Rectal smooth muscle tissue (tissue), 1 donor: ENCODE data around the gene C3orf38.
"Not testable (repeated sequence)": the region's sequence is repeated elsewhere in the genome, so short reads cannot be mapped to it uniquely, and the experiment has no call there.

Experiments
- H3K27ac ChIP-seq: one replicate; pipeline ENCODE4 v1.7.0; 2013; ENCODE audit warnings: low read depth, low read length, inconsistent platforms
- H3K27me3 ChIP-seq: one replicate; pipeline ENCODE4 v1.7.0; 2013; ENCODE audit warnings: low read length; ENCODE audit not compliant: control insufficient read depth, insufficient read depth
- H3K36me3 ChIP-seq: one replicate; pipeline ENCODE4 v1.7.0; 2013; ENCODE audit warnings: low read length; ENCODE audit not compliant: control insufficient read depth, insufficient read depth
- H3K4me1 ChIP-seq: one replicate; pipeline ENCODE4 v1.7.0; 2013; ENCODE audit warnings: low read length; ENCODE audit not compliant: control insufficient read depth, insufficient read depth
- H3K4me3 ChIP-seq: one replicate; pipeline ENCODE4 v1.7.0; 2013; ENCODE audit warnings: low read length
- H3K9ac ChIP-seq: one replicate; pipeline ENCODE4 v1.7.0; 2013; ENCODE audit warnings: low read length

C3orf38 gene

GRCh38 chr3:88149509-88150362 is at the start of gene C3orf38:
Gene C3orf38 (plus strand): TSS chr3:88149959. CDS start chr3:88150053, 94 bp downstream.
- Histone ChIP-seq H3K27me3 (no peaks in the 10 kb centered on the region), H3K4me1 (peaks cover 10% of the 10 kb centered on the region), H3K4me3 (peak within 1 kb of the TSS; percentile 92), H3K36me3 (no peaks in the 10 kb centered on the region), H3K27ac (peak within 1 kb of the TSS; percentile 88), H3K9ac (peak within 1 kb of the TSS; percentile 58)

- Histone ChIP-seq H3K4me1 (peaks cover 4% of the 10 kb centered on the region), H3K4me3 (no peak overlapping the region), H3K9ac (no peak overlapping the region), H3K36me3 (no peaks in the 10 kb centered on the region), H3K27ac (no peak overlapping the region), H3K27me3 (no peaks in the 10 kb centered on the region)
These were observed 48.6 kb upstream of the C3orf38 start for GRCh38 chr3:88101142-88101541.

GRCh38 chr3:88105325-88105724 is 44.4 kb upstream of the C3orf38 start:
- no peak overlapping the region for H3K9ac ChIP-seq
- peaks cover 4% of the 10 kb centered on the region for H3K4me1 ChIP-seq
- H3K27ac ChIP-seq: no peak overlapping the region
- no peak overlapping the region for H3K4me3 ChIP-seq
- H3K27me3 ChIP-seq: no peaks in the 10 kb centered on the region
- no peaks in the 10 kb centered on the region for H3K36me3 ChIP-seq

GRCh38 chr3:88112289-88112688 is 37.5 kb upstream of the C3orf38 start:
- H3K4me3 ChIP-seq: no peak overlapping the region
- H3K9ac ChIP-seq: no peak overlapping the region

GRCh38 chr3:88113311-88114162 is 36.2 kb upstream of the C3orf38 start:
- Histone ChIP-seq H3K27ac (no peak overlapping the region), H3K4me3 (no peak overlapping the region)

More at GRCh38 chr3:88112289-88112688, 37.5 kb upstream of the C3orf38 start:
- Histone ChIP-seq H3K36me3 (no peaks in the 10 kb centered on the region), H3K27me3 (no peaks in the 10 kb centered on the region), H3K27ac (no peak overlapping the region), H3K4me1 (no peaks in the 10 kb centered on the region)

GRCh38 chr3:88114878-88115549 is 34.7 kb upstream of the C3orf38 start:
- Histone ChIP-seq H3K9ac (no peak overlapping the region), H3K27me3 (no peaks in the 10 kb centered on the region), H3K27ac (no peak overlapping the region), H3K4me3 (no peak overlapping the region), H3K4me1 (no peaks in the 10 kb centered on the region), H3K36me3 (no peaks in the 10 kb centered on the region)

More at GRCh38 chr3:88113311-88114162, 36.2 kb upstream of the C3orf38 start:
- Histone ChIP-seq H3K27me3 (no peaks in the 10 kb centered on the region), H3K9ac (no peak overlapping the region), H3K36me3 (no peaks in the 10 kb centered on the region), H3K4me1 (no peaks in the 10 kb centered on the region)

GRCh38 chr3:88117683-88118082 is 32.1 kb upstream of the C3orf38 start:
- Histone ChIP-seq H3K4me1 (no peaks in the 10 kb centered on the region), H3K27me3 (no peaks in the 10 kb centered on the region), H3K9ac (no peak overlapping the region), H3K4me3 (no peak overlapping the region), H3K36me3 (no peaks in the 10 kb centered on the region), H3K27ac (no peak overlapping the region)

- not testable (repeated sequence) for H3K27me3 ChIP-seq, H3K9ac ChIP-seq, H3K36me3 ChIP-seq, H3K27ac ChIP-seq, H3K4me3 ChIP-seq, H3K4me1 ChIP-seq
These were observed 31.2 kb upstream of the C3orf38 start for GRCh38 chr3:88118603-88119002.

GRCh38 chr3:88123526-88123925 is 26.2 kb upstream of the C3orf38 start:
- no peak overlapping the region for H3K4me3 ChIP-seq
- no peaks in the 10 kb centered on the region for H3K27me3 ChIP-seq

GRCh38 chr3:88131695-88132094 is 18.1 kb upstream of the C3orf38 start:
- Histone ChIP-seq H3K4me1 (no peaks in the 10 kb centered on the region), H3K27ac (no peak overlapping the region), H3K27me3 (no peaks in the 10 kb centered on the region), H3K36me3 (no peaks in the 10 kb centered on the region), H3K4me3 (no peak overlapping the region), H3K9ac (no peak overlapping the region)

More at GRCh38 chr3:88123526-88123925, 26.2 kb upstream of the C3orf38 start:
- Histone ChIP-seq H3K4me1 (no peaks in the 10 kb centered on the region), H3K9ac (no peak overlapping the region), H3K36me3 (no peaks in the 10 kb centered on the region), H3K27ac (no peak overlapping the region)

- Histone ChIP-seq H3K36me3 (no peaks in the 10 kb centered on the region), H3K27ac (no peak overlapping the region), H3K27me3 (no peaks in the 10 kb centered on the region), H3K4me3 (no peak overlapping the region), H3K9ac (no peak overlapping the region), H3K4me1 (no peaks in the 10 kb centered on the region)
These were observed 16.9 kb upstream of the C3orf38 start for GRCh38 chr3:88132894-88133293.

GRCh38 chr3:88133711-88134263 is 16.0 kb upstream of the C3orf38 start:
- H3K27me3 ChIP-seq: no peaks in the 10 kb centered on the region
- no peaks in the 10 kb centered on the region for H3K36me3 ChIP-seq

More at GRCh38 chr3:88133711-88134263, 16.0 kb upstream of the C3orf38 start:
- H3K4me3 ChIP-seq: no peak overlapping the region
- H3K27ac ChIP-seq: no peak overlapping the region
- H3K4me1 ChIP-seq: no peaks in the 10 kb centered on the region
- no peak overlapping the region for H3K9ac ChIP-seq
